SKM-1 treated with dmso at 0.1 percent for 144 hours (cell line): ENCODE measurements around the gene SYNE2.

Experiments
- DNase-seq: peaks from one replicate; lab custom pipeline; 2025; ENCODE audit not compliant: unreplicated experiment; lab: John Stamatoyannopoulos, UW

Gene SYNE2

DNA sequence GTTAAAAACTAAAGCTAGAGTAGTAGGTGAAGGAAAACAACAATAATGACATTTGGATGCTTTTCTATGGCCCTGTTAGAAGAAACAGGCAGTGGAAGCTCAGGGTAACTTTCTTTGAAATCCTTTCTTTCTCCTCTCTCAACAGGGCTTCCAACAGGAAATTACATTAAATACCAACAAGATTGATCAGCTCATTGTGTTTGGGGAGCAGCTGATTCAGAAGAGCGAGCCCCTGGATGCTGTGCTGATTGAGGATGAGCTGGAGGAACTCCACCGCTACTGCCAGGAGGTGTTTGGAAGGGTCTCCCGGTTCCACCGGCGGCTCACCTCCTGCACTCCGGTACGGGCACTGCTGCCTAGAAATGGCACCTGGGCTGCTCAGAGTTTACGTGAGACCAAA is 359.9 kb downstream of the SYNE2 start:
- DNase-seq = no peak

GRCh38 chr14:64213086-64213485 is 360.3 kb downstream of the SYNE2 start:
- no peak for DNase-seq

GRCh38 chr14:64213853-64214570 is 361.2 kb downstream of the SYNE2 start:
- DNase-seq = no peak

DNA sequence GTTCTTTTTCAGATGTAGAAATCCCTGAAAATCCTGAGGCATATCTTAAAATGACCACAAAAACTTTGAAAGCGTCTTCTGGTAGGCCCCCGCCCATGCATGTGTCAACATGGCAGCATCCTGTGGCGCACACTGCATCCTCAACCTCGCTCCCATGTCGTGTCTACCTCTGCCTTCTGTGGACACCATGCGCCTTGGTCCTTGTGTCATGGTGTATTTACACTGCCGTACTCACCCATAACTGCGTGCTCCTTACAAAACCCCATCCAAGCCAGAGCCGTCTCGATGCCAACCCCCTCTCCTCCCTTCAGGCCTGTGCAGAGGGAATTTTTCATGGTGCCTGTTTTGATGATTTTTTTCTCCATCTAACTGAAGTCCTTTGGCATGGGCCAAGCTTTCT is 362.5 kb downstream of the SYNE2 start:
- DNase-seq = no peak

DNA sequence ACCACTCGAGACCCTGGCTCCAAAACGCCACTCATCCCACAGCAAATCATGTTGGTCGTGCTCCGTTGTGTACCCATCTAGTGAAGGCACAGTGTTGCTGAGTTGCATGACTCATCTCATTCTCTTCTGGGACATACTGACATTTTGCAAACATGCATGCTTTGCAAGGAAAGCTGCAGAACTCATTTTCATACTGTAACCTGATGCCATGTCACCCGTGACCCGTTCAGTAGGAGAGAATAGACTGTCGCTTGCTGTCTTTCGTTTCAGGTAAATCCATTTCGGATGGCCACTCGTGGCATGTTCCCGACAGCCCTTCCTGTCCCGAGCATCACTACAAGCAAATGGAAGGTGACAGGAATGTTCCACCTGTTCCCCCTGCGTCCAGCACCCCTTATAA is 363.2 kb downstream of the SYNE2 start:
- DNase-seq = no peak

- no peak for DNase-seq
These were observed 364.5 kb downstream of the SYNE2 start for GRCh38 chr14:64217308-64217707.

- no peak for DNase-seq
These were observed 365.0 kb downstream of the SYNE2 start for GRCh38 chr14:64217834-64218233.

- DNase-seq = no peak
These were observed 365.8 kb downstream of the SYNE2 start for GRCh38 chr14:64218344-64219240.

GRCh38 chr14:64220056-64220455 is 367.3 kb downstream of the SYNE2 start:
- no peak for DNase-seq

- no peak for DNase-seq
These were observed 367.7 kb downstream of the SYNE2 start for GRCh38 chr14:64220466-64220865.

DNA sequence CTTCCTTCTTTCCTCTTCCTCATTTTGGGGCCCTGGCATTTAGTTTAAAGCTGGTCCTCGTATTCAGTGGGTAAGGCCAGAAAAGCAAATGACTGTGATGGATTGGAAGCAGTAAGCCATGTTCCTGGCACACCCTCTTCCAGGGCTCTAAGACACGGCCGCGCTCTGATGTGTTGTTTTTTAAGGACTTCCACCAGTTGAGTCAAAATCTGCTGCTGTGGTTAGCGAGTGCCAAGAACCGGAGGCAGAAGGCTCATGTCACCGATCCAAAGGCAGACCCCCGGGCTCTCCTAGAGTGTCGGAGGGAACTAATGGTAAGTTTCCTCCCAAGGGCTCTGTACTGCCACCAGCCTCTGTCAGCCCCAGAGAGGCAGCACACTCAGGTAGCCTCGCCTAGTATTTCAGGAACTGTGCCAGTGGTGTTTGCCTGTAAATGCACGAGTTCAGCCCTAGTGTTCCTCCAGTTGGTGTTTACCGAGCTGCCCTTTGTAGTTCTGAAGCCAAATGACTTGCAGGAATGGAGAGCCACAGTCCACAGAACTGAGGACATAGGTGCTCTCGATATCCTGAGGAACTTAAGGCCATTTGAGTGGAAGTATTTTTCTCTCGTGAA is 368.7 kb downstream of the SYNE2 start:
- no peak for DNase-seq

DNA sequence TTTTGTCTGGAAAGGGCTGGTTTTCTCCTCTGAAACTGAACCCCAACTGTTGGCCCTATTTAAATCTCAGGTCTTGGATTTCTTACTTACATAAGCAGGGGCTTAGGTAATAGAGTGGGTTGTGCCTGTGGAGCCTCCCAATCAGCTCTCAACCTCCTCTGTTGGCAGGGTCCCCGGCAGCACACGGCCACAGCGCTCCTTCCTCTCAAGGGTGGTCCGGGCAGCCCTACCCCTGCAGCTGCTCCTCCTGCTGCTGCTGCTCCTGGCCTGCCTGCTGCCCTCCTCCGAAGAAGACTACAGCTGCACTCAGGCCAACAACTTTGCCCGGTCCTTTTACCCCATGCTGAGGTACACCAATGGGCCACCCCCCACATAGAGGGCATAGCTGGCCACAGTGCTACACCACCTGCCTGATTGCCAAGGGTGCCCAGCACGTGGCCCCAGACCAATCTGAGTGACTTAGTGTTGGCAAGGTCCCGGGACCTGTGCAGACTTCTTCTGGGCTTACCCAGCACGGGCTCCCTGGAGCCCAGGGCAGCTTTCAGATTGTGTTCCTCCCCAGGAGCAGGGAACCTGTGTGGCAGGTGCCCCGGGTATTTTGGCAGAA is 372.4 kb downstream of the SYNE2 start:
- DNase-seq = no peak

GRCh38 chr14:64227856-64228255 is 375.1 kb downstream of the SYNE2 start:
- DNase-seq = no peak

DNA sequence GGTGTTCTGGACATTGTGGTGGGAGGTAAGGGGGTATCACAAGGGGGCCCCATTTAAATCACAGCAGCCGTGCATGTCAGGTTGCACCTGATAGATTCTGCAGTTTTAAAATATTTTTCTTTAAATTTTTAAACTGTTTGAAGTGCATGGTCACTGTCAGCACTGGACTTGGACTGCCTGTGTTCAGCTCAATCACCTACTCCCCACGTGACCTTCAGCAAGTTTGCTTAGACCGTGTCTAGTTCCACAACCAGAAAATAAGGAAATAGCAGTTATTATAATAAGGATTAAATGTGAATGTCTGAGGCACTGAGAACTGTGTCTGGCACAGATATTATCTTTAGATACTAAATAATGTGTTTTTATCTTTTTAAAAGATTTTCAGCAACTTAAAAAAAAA is 376.7 kb downstream of the SYNE2 start:
- no peak for DNase-seq

DNA sequence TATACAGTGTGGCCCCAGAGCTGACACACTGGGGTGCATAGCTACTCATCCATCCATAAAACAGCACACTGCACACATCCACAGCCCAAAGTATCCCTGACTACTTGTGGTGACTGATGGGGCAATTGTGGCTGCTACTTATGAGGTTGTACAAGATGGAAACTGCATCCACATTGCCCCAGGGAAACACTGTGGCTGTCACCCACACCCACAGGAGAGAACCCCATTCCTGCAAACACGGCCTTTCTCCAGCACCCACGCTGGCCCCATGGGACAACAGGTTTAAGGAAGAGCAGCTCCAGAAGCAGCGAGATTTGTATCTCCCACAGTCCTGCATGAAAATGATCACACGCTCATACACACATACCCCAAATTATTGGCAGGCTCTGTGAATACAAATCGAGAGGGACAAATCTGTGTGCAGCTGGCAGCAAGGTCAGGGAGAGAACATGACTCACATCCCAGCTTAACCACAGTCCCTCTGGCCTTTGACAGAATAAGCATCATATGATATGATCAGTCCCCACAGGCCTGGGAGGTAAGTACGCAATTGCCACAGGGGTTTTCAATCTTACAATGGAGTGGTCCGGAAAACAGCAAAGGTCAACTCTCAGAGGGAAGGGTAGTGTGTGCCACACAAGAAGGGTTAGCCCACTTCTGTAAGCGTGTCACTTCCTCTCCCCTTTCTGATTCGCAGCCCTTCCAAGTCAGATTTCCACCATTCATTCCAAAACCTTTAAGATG is 379.5 kb downstream of the SYNE2 start:
- DNase-seq = peak; percentile 14

- DNase-seq = no peak
These were observed 380.1 kb downstream of the SYNE2 start for GRCh38 chr14:64232944-64233343.

- no peak for DNase-seq
These were observed 380.9 kb downstream of the SYNE2 start for GRCh38 chr14:64233531-64234190.

DNA sequence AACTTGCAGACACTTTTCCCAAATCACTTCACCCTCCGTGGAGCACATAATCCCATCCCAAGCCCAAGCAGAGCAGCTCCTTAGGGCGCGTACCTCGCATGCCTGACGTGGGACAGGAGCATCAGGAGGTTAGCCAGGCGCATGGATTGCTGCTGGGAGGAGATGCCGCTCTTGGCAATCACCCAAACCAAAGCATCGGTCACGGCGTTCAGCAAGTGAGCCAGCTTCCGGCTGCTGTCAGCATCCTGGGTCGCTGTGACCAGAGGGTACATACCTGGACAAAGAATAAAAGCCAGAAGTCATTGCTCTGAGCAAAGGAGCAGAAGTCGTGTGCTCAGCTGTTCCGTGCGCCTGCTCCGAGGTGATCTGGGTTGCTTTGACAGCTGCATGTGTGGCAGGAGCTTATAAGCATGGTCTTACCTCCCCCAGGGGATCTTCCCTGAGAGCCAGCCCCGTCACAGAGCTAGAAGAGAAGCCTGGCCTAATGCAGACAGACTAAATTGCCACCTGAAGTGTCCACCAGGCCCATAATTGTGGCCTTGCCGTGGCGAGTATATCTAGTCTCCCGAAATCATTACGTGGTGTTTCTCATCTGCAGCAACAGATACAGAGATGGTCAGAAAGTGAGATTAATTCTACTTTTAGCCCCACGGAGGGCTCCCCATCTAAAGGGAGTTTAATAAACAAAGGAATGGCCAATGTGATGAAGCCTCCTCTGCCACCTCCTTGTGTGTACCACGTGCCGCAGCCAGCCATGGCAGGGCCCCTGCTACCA is 382.3 kb downstream of the SYNE2 start:
- no peak for DNase-seq
